Esophagus squamous epithelium (tissue), 4 donors: Measurements from ENCODE around the gene SUSD2.

Experiments used
- CTCF ChIP-seq, 6 experiments: fragments of 450-650 bp in 4 of 6; fragments of 200-600 bp in 2 of 6; sonication (generic) in 2 of 6; IDR thresholded peaks; one replicate each; pipeline ENCODE4 v1.5.1; 2016 to 2019; ENCODE audit warnings: antibody characterized with exemption in 6 of 6, mild to moderate bottlenecking in 4 of 6, moderate library complexity in 4 of 6
- POLR2A ChIP-seq, 4 donors: fragments of 450-650 bp; IDR thresholded peaks; one replicate each; pipeline ENCODE4 v1.6.1; 2017; ENCODE audit warnings: antibody characterized with exemption in 4 of 4, mild to moderate bottlenecking in 4 of 4, moderate library complexity in 3 of 4

- TF ChIP-seq CTCF (IDR thresholded peaks at IDR 0.05) (no peak), POLR2A (IDR thresholded peaks at IDR 0.05) (no peak)
Measured at GRCh38 chr22:24179478-24180210, 1.6 kb upstream of the SUSD2 start.
